Measurements from ENCODE around the gene TMEM256.

DNA sequence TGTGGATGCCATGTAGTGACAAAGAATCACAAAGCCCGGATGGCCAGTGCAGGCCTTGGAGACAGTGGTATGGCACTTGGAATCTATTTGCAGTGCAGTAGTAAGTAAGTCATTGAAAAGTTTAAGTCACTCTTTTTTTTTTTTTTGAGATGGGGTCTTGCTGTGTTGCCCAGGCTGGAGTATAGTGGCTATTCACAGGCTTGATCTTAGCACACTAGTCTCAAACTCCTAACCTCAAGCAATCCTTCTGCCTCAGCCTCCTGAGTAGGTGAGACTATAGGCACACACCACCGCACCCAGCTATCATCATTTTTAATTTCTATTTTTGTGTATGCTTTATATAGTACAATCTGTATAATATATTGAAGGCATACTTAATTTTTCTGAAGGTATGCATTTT is 5.3 kb downstream of the TMEM256 start:
- TF ChIP-seq BACH2 (CRISPR knock-in tag; IDR thresholded peaks at IDR 0.05; ENCODE audit: borderline replicate concordance), result no peak
- no peak for TF ChIP-seq OSR1 (CRISPR knock-in tag; IDR thresholded peaks at IDR 0.05)
- TF ChIP-seq ZNF565 (CRISPR knock-in tag; conservative IDR thresholded peaks at IDR 0.05; ENCODE audit: low read depth), result no peak
- TF ChIP-seq, protein P1, sequence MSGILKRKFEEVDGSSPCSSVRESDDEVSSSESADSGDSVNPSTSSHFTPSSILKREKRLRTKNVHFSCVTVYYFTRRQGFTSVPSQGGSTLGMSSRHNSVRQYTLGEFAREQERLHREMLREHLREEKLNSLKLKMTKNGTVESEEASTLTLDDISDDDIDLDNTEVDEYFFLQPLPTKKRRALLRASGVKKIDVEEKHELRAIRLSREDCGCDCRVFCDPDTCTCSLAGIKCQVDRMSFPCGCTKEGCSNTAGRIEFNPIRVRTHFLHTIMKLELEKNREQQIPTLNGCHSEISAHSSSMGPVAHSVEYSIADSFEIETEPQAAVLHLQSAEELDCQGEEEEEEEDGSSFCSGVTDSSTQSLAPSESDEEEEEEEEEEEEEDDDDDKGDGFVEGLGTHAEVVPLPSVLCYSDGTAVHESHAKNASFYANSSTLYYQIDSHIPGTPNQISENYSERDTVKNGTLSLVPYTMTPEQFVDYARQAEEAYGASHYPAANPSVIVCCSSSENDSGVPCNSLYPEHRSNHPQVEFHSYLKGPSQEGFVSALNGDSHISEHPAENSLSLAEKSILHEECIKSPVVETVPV (CRISPR knock-in tag; IDR thresholded peaks at IDR 0.05), result no peak
- TF ChIP-seq ISL1 (CRISPR knock-in tag; IDR thresholded peaks at IDR 0.05), result no peak
- TF ChIP-seq ARNTL (CRISPR knock-in tag; IDR thresholded peaks at IDR 0.05; ENCODE audit: borderline replicate concordance, low read depth), result no peak
- no peak for TF ChIP-seq ZNF70 (CRISPR knock-in tag; IDR thresholded peaks at IDR 0.05)
- no peak for TF ChIP-seq RARB (CRISPR knock-in tag; IDR thresholded peaks at IDR 0.05)
- TF ChIP-seq, protein P2, sequence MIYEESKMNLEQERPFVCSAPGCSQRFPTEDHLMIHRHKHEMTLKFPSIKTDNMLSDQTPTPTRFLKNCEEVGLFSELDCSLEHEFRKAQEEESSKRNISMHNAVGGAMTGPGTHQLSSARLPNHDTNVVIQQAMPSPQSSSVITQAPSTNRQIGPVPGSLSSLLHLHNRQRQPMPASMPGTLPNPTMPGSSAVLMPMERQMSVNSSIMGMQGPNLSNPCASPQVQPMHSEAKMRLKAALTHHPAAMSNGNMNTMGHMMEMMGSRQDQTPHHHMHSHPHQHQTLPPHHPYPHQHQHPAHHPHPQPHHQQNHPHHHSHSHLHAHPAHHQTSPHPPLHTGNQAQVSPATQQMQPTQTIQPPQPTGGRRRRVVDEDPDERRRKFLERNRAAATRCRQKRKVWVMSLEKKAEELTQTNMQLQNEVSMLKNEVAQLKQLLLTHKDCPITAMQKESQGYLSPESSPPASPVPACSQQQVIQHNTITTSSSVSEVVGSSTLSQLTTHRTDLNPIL (CRISPR knock-in tag; IDR thresholded peaks at IDR 0.05; ENCODE audit: low read depth), result no peak
